Heart left ventricle (tissue), 13 donors: Measurements from ENCODE around the gene DOCK7.

Experiments
- POLR2A ChIP-seq, 2 donors: fragments of 450-650 bp; IDR thresholded peaks; one replicate each; pipeline ENCODE4 v1.6.1; 2017; ENCODE audit warnings: antibody characterized with exemption in 2 of 2, mild to moderate bottlenecking in 2 of 2, moderate library complexity in 2 of 2
- TF ChIP-seq, protein P1 (sequence below), 12 donors: fragments of 200-600 bp; sonication (generic) in 4 of 12; IDR thresholded peaks; one replicate each; pipeline versions ENCODE4 v1.5.0 to v1.8.0; 2018 to 2022; ENCODE audit warnings: antibody characterized with exemption in 12 of 12, mild to moderate bottlenecking in 5 of 12
- donor health status: ischemic (EF 13 %, LVEDD 7.1; RV severe dilation, severe dysfunction).
- donor health status: DM: no; HTN: yes; CAD: no.
- donor health status: DM: no; HTN: no; CAD: no.
- donor health status: ischemic (EF 25% LVEDD 6.9; RV normal size, moderate dysfunction).
- donor health status: ischemic (EF 25% LVEDD 5.7; RV mildly dilated, moderate dysfunction).
- donor health status: ischemic (EF 35%, LVEDD 5.7; RV mildly dilated, moderate dysfunction).
- donor health status: nonischemic (EF 11% LVEDD 7.7; RV severe dilation, severe dysfunction).
- donor health status: DM: yes; HTN: yes; CAD: no.
- donor health status: PGD.
- donor health status: ischemic (EF 29% LVEDD 5.4; RV normal size, mild dysfunction).
- donor health status: nonischemic (EF 23%, LVEDD 6.1; RV moderate dilation, normal function).

GRCh38 chr1:62514746-62515423 is 173.3 kb downstream of the DOCK7 start:
- TF ChIP-seq, protein P1, sequence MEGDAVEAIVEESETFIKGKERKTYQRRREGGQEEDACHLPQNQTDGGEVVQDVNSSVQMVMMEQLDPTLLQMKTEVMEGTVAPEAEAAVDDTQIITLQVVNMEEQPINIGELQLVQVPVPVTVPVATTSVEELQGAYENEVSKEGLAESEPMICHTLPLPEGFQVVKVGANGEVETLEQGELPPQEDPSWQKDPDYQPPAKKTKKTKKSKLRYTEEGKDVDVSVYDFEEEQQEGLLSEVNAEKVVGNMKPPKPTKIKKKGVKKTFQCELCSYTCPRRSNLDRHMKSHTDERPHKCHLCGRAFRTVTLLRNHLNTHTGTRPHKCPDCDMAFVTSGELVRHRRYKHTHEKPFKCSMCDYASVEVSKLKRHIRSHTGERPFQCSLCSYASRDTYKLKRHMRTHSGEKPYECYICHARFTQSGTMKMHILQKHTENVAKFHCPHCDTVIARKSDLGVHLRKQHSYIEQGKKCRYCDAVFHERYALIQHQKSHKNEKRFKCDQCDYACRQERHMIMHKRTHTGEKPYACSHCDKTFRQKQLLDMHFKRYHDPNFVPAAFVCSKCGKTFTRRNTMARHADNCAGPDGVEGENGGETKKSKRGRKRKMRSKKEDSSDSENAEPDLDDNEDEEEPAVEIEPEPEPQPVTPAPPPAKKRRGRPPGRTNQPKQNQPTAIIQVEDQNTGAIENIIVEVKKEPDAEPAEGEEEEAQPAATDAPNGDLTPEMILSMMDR (IDR thresholded peaks at IDR 0.05): no peak
- TF ChIP-seq POLR2A (IDR thresholded peaks at IDR 0.05): no peak
